GM19025 (cell line): ENCODE measurements around the gene HTT-AS.
"Not testable (repeated sequence)": the region's sequence is repeated elsewhere in the genome, so short reads cannot be mapped to it uniquely, and the experiment has no call there.

Experiments
- ATAC-seq: cut with Tn5 transposase; IDR thresholded peaks from one replicate; pipeline ENCODE4 v1.9.1; 2021; ENCODE audit warnings: mild to moderate bottlenecking, low read depth, moderate library complexity; ENCODE audit not compliant: unreplicated experiment

HTT-AS gene

GRCh38 chr4:3059943-3060342 lies 14.4 kb downstream of the HTT-AS start:
- ATAC-seq = no peak

- ATAC-seq = no peak
Observed at GRCh38 chr4:3054169-3054759, 20.1 kb downstream of the HTT-AS start.

GRCh38 chr4:3051141-3051897 lies 23.0 kb downstream of the HTT-AS start:
- ATAC-seq = not testable (repeated sequence)

GRCh38 chr4:3047464-3048286 lies 26.7 kb downstream of the HTT-AS start:
- ATAC-seq = peak; percentile 96

GRCh38 chr4:3046623-3047022 lies 27.7 kb downstream of the HTT-AS start:
- no peak for ATAC-seq

GRCh38 chr4:3046162-3046561 lies 28.2 kb downstream of the HTT-AS start:
- no peak for ATAC-seq

- ATAC-seq = no peak
Observed at GRCh38 chr4:3044870-3045819, 29.2 kb downstream of the HTT-AS start.

GRCh38 chr4:3043282-3044020 lies 30.9 kb downstream of the HTT-AS start:
- ATAC-seq = no peak

GRCh38 chr4:3042226-3042625 lies 32.1 kb downstream of the HTT-AS start:
- ATAC-seq = no peak

- no peak for ATAC-seq
Observed at GRCh38 chr4:3041192-3042142, 32.9 kb downstream of the HTT-AS start.

- ATAC-seq = no peak
Observed at GRCh38 chr4:3040452-3041191, 33.7 kb downstream of the HTT-AS start.

GRCh38 chr4:3039706-3040366 lies 34.5 kb downstream of the HTT-AS start:
- no peak for ATAC-seq

GRCh38 chr4:3037957-3038461 lies 36.3 kb downstream of the HTT-AS start:
- no peak for ATAC-seq

GRCh38 chr4:3036131-3036952 lies 38.0 kb downstream of the HTT-AS start:
- no peak for ATAC-seq

GRCh38 chr4:3035674-3036073 lies 38.7 kb downstream of the HTT-AS start:
- ATAC-seq = no peak

- no peak for ATAC-seq
Observed at GRCh38 chr4:3035249-3035648, 39.1 kb downstream of the HTT-AS start.
